ENCODE results near the gene LAYN.

The LAYN gene

DNA sequence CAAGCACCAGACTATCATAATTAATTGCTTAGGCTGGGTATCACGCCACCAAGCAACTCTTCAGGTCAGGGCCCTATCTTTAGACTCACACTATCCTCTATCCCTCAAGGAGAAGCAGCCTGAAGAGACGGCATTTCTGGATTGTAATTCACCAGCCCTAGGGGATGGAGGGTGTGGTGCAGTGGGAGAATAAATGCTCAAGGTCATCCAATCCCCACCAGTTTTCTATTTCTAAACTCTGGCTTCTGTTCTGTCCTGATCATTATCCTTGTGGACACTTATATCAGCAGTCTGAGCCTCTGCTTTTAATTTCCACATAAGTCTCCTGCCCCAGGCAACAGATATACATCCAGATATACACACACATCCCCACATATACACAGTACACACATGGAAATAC lies 48.6 kb downstream of the LAYN start:
- H3K4me3 ChIP-seq (ENCODE audit: low read depth, low read length): no peak overlapping the region
- no peaks in the 10 kb centered on the region for H3K36me3 ChIP-seq (replicated peaks)
- DNase-seq: no peak
- TF ChIP-seq, protein P1, sequence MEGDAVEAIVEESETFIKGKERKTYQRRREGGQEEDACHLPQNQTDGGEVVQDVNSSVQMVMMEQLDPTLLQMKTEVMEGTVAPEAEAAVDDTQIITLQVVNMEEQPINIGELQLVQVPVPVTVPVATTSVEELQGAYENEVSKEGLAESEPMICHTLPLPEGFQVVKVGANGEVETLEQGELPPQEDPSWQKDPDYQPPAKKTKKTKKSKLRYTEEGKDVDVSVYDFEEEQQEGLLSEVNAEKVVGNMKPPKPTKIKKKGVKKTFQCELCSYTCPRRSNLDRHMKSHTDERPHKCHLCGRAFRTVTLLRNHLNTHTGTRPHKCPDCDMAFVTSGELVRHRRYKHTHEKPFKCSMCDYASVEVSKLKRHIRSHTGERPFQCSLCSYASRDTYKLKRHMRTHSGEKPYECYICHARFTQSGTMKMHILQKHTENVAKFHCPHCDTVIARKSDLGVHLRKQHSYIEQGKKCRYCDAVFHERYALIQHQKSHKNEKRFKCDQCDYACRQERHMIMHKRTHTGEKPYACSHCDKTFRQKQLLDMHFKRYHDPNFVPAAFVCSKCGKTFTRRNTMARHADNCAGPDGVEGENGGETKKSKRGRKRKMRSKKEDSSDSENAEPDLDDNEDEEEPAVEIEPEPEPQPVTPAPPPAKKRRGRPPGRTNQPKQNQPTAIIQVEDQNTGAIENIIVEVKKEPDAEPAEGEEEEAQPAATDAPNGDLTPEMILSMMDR (IDR thresholded peaks at IDR 0.05; ENCODE audit: low read depth, low read length, missing control alignments): no peak
- in situ Hi-C loops (cut with HindIII; ENCODE audit: low pct_ligation_motif_present, low sequenced_read_pairs): loop anchor here (25.0 kb wide), 1 partner anchor 248 kb away; no protein-coding TSS in a partner anchor
- H3K27ac ChIP-seq: no peak overlapping the region
- H3K27me3 ChIP-seq (replicated peaks): no peaks in the 10 kb centered on the region

DNA sequence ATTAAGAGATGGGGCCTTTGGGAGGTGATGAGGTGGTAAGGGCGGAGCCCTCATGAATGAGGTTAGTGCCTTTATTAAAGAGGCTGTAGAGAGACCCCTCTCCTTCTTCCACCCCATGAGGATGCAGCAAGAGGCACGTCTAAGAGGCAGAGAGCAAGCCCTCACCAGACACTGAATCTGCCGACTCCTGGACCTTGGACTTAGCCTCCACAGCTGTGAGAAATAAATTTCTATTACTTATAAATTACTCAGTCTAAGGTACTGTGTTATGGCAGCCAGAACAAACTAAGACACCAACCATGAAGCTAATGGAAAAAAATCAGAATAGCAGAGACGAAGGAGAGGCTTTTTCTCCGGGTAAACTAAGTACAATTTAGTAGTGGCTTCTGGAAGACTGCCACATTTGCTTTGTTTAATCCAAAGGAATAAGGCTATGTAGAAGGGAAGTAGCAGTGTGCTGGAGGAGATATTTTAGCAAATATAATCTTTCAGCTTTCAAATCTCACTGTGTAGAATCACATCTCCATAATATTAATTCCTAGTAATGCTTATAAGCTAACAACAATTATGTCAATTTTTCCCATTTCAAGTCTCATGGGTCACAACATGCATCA lies 49.5 kb downstream of the LAYN start:
- no peak for DNase-seq
- H3K36me3 ChIP-seq (replicated peaks): no peaks in the 10 kb centered on the region
- TF ChIP-seq, protein P1 (IDR thresholded peaks at IDR 0.05; ENCODE audit: low read depth, low read length, missing control alignments): no peak
- H3K27me3 ChIP-seq (replicated peaks): no peaks in the 10 kb centered on the region
- in situ Hi-C loops (cut with HindIII; ENCODE audit: low pct_ligation_motif_present, low sequenced_read_pairs): loop anchor here (25.0 kb wide), 1 partner anchor 247 kb away; no protein-coding TSS in a partner anchor
- H3K4me3 ChIP-seq (ENCODE audit: low read depth, low read length): no peak overlapping the region
- H3K27ac ChIP-seq: no peak overlapping the region

DNA sequence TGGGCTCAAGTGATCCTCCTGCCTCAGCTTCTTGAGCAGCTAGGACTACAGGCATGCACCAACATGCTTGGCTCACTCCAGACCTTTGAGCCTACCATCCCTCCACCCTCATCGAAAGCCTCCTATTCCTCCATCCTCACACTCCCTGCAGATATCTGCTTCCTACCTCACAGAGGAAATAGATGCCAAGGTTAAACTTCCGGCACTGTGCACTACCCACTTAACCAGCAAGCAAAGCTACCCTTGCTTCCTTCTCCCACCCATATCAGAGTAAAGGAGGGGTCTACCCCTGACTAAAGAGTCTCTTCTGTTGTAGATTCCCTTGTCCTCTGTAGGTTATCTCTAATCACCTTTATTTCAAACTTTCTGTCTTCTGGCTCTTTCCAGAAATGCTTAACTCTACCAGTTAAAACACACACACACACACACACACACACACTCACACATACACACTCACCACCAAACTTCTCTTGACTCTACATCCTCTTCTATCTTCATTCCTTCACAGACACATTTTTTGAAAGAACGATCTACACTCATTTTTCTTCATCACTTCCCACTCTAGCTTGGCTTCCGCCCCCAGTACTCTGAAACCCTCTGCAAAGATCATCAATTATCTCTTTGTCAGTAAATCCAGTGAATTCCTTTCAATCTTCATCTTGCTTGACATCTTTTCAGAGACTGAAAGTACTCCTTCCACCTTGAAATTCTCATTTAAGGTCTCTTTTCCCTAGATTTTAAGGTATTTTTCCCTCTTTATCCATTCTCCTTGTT lies 50.9 kb downstream of the LAYN start:
- H3K36me3 ChIP-seq (replicated peaks): no peaks in the 10 kb centered on the region
- TF ChIP-seq, protein P1 (IDR thresholded peaks at IDR 0.05; ENCODE audit: low read depth, low read length, missing control alignments): no peak

DNA sequence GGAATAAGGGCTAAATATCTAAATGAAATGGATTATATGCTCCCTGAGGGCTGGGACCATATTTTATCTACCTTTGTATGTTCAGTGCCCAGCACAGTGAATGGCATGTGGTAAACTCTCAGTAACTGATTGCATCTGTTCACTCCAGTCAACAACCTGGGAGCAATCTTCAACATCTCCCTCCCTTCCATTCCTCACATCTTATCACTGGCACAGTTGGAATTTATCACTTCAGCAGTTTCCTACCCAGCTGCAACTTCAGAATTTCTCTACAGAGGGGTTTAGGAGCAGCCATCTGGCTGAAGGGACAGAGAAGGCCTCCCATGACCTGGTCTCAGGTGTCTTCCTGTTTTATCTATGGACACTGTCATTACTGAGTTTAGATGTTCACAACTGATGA lies 52.0 kb downstream of the LAYN start:
- TF ChIP-seq, protein P1 (IDR thresholded peaks at IDR 0.05; ENCODE audit: low read depth, low read length, missing control alignments): no peak
- H3K36me3 ChIP-seq (replicated peaks): no peaks in the 10 kb centered on the region
- no peak overlapping the region for H3K4me3 ChIP-seq (ENCODE audit: low read depth, low read length)
- H3K27me3 ChIP-seq (replicated peaks): no peaks in the 10 kb centered on the region
- in situ Hi-C loops (cut with HindIII; ENCODE audit: low pct_ligation_motif_present, low sequenced_read_pairs): loop anchor here (25.0 kb wide), 1 partner anchor 245 kb away; no protein-coding TSS in a partner anchor
- no peak for DNase-seq
- no peak overlapping the region for H3K27ac ChIP-seq

More for the DNA sequence above, 50.9 kb downstream of the LAYN start:
- DNase-seq: no peak
- H3K4me3 ChIP-seq (ENCODE audit: low read depth, low read length): no peak overlapping the region
- in situ Hi-C loops (cut with HindIII; ENCODE audit: low pct_ligation_motif_present, low sequenced_read_pairs): loop anchor here (25.0 kb wide), 1 partner anchor 246 kb away; no protein-coding TSS in a partner anchor
- H3K27ac ChIP-seq: no peak overlapping the region
- no peaks in the 10 kb centered on the region for H3K27me3 ChIP-seq (replicated peaks)

DNA sequence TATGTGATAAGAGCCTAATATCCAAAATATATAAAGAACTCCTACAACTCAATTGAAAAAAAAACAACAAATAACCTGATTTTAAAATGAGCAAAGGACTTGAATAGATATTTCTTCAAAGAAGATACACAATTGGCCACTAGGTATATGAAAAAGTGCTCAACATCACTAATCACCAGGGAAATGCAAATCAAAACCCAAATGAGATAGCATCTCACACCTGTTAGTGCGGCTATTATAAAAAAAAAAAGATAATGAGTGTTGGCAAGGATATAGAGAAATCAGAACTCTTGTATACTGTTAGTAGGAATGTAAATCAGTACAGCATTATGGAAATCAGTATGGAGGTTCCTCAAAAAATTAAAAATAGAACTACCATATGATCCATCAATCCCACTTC lies 55.8 kb downstream of the LAYN start:
- H3K4me3 ChIP-seq (ENCODE audit: low read depth, low read length): no peak overlapping the region
- no peaks in the 10 kb centered on the region for H3K27me3 ChIP-seq (replicated peaks)
- in situ Hi-C loops (cut with HindIII; ENCODE audit: low pct_ligation_motif_present, low sequenced_read_pairs): loop anchor here (25.0 kb wide), 1 partner anchor 241 kb away; no protein-coding TSS in a partner anchor
- DNase-seq: no peak
- no peak overlapping the region for H3K27ac ChIP-seq
- no peaks in the 10 kb centered on the region for H3K36me3 ChIP-seq (replicated peaks)
- TF ChIP-seq, protein P1 (IDR thresholded peaks at IDR 0.05; ENCODE audit: low read depth, low read length, missing control alignments): no peak

All from brain microvascular endothelial cell (primary cell).